ENCODE measurements around the gene ADD3.
"Not testable (repeated sequence)": the region's sequence is repeated elsewhere in the genome, so short reads cannot be mapped to it uniquely, and the experiment has no call there.

Gene ADD3

GRCh38 chr10:110036640-110037039 lies 28.9 kb downstream of the ADD3 start:
- no peak for FAIRE-seq

DNA sequence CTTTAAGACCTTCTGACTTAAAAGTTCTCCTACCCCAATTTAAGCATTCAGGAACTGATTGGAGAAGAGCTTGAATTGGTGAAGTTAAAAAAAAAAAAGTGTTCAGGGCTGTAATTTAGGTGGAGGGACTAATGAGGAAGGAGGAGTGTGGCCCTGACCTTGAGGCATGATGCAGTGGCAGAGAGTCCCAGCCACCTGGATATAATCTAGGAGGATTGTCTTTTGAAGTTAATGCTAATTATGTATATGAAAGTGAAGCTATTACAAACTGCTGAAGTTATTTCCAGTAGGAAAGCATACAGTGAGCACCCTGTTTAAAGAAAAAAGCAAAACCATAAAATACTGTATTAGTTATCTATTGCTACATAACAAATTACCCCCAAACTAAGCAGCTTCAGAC lies 31.5 kb downstream of the ADD3 start:
- FAIRE-seq: no peak

DNA sequence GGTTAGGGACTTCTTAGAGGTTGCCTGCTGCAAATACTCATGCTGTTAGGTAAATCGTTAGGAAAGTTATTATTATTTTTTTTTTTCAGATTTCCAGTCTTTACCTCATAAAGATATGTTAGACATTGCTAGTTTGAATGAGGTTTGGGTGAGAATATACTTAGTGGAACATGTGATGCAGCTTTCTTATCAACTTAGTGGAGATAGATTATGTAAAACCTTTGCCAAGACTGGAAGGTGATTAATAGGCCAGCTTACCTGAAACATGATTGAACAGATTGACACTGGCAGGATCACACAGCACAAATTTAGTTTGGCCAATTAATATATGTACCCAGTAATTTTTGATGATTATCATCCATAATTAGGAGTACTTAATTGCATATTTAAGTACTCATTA lies 32.3 kb downstream of the ADD3 start:
- FAIRE-seq: no peak

DNA sequence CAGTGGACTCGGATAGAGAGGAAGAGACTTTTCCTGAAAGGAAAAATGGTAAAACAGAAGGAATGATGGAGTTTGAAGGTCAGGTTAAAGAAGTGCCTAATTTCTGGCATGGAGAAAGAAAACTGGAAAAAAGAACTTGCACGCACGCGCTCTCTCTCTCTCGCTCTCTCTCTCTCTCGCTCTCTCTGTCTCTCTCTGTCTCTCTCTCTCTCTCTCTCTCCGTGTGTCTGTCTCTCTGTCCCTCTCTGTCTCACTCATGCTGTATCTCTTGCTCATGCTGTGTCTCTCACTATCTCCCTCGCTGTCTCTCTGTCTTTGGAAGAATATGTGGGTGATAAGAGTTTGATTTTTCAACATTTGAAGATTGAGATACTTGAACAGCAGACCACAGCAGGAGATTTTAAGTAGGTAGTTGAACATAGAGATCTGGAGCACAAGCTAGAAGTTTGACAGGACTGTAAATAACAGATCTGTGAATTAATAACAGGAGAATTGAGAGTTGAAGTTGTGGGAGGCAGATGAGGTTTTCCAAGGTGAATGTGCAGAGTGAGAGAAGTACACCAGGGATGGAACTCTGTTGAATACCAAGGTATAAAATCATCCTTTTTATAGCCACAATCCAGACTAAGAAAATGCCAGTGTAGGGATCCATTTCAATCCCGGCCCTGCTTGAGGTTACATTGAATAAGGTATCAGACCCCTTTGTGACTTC lies 33.1 kb downstream of the ADD3 start:
- FAIRE-seq: no peak

GRCh38 chr10:110041479-110041829 lies 33.7 kb downstream of the ADD3 start:
- FAIRE-seq: no peak

- no peak for FAIRE-seq
These were observed 34.4 kb downstream of the ADD3 start for GRCh38 chr10:110042181-110042580.

- FAIRE-seq: no peak
These were observed 35.1 kb downstream of the ADD3 start for GRCh38 chr10:110042891-110043290.

GRCh38 chr10:110044681-110045080 lies 36.9 kb downstream of the ADD3 start:
- FAIRE-seq: no peak

DNA sequence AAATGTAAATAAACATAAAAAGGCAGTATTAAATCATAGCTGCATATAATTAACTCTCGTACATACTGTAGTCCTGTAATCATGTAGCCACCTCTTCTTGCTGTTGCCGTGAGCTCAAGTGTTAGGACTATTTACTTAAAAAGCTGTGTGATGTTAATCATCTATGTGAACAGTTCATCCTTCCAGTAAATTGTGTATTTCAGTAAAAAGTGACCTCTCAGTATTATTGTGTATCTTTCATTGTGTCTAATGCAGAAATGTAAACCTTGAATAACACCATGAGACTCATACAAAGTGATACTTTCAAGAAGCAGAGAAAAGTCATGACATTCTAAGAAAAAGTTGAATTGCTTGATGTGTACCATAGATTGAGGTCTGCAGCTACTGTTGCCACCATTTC lies 38.0 kb downstream of the ADD3 start:
- no peak for FAIRE-seq

- not testable (repeated sequence) for FAIRE-seq
These were observed 40.4 kb downstream of the ADD3 start for GRCh38 chr10:110048145-110048544.

DNA sequence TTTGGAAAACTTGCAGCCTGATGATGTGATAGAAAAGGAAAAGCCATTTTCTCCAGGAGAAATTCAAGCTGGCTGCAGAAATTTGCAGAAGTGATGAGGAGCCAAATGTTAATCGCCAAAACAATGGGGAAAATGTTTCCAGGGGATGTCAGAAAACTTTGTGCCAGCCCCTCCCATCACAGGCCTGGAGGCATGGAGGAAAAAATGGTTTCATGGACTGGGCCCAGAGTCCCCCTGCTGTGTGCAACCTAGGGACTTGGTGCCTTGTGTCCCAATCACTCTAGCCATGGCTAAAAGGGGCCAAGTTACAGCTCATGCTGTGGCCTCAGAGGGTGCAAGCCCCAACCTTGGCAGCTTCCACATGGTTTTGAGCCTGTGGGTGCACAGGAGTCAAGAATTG lies 41.0 kb downstream of the ADD3 start:
- FAIRE-seq: no peak

GRCh38 chr10:110049889-110050591 lies 42.3 kb downstream of the ADD3 start:
- FAIRE-seq: not testable (repeated sequence)

DNA sequence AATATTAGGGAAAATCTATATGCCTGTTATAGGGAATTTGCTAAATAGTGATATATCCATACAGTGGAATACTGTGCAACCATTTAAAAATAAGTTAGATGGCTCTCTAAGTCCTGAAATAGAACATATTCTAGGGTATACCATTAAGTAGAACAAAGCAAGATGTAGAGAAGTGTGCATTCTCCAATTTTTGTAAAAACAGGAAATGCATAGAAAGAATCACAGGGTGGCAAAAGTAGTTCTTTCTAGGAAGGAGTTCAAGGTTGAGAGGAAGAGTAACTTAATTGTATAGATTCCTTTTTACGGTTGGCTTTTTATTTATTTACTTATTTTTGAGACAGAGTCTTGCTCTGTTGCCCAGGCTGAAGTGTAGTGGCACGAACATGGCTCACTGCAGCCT lies 43.7 kb downstream of the ADD3 start:
- no peak for FAIRE-seq

DNA sequence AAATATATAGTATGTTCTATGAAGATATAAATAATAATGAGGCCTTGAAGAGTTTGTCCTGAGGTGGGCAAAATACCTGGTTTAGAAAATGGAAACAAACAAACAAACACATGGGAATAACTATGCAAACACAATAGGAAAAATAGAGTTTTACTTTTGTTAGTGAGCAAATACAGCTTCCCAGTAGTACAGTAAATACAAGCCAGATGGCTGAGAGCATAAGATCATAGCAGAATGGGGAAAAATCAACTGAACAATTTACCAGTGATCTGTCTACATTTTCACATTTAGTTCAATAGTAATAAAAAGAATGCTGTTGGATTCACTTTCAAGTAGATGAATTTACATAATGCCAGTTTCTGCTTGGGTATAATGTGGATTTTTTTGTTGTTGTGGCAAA lies 45.1 kb downstream of the ADD3 start:
- no peak for FAIRE-seq

GRCh38 chr10:110056822-110057221 lies 49.0 kb downstream of the ADD3 start:
- no peak for FAIRE-seq

GRCh38 chr10:110057456-110057855 lies 49.7 kb downstream of the ADD3 start:
- FAIRE-seq: no peak

GRCh38 chr10:110058212-110058611 lies 50.4 kb downstream of the ADD3 start:
- no peak for FAIRE-seq

DNA sequence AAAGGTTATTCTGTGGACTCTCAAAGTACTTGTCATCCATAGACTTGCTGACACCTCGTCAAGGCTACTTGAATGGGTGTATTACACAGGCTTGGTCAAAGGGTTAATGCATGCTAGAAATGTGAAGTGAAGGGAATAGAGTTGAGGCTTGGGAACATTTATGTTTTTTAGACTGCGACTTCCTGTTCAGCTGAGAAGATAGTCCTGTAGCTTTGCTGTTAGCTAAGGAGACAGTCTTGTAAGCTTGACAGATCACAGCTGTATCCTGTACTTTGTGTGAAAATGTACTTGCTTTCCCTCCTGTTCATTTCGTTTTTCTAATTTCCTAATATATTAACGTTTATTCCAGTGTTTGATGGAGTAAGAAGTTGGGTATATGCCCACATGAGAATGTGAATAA lies 52.1 kb downstream of the ADD3 start:
- FAIRE-seq: no peak

GRCh38 chr10:110061687-110062086 lies 53.9 kb downstream of the ADD3 start:
- FAIRE-seq: no peak

DNA sequence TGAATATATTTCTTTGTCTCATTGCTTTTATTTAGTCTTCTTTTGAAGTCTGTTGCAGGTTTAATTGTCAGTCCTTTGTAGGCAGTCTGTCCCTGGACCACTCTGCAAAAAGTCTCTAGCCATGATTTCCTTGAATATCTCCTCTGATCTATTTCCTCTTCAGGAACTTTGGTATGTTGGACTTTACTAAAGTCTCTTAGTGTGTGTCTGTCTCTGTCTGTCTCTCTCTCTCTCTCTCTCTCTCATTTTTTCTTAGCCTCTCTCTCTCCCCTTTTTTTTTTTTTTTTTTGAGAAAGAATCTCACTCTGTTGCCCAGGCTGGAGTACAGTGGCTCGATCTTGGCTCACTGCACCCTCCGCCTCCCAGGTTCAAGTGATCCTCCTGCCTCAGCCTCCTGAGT lies 57.5 kb downstream of the ADD3 start:
- FAIRE-seq: no peak

DNA sequence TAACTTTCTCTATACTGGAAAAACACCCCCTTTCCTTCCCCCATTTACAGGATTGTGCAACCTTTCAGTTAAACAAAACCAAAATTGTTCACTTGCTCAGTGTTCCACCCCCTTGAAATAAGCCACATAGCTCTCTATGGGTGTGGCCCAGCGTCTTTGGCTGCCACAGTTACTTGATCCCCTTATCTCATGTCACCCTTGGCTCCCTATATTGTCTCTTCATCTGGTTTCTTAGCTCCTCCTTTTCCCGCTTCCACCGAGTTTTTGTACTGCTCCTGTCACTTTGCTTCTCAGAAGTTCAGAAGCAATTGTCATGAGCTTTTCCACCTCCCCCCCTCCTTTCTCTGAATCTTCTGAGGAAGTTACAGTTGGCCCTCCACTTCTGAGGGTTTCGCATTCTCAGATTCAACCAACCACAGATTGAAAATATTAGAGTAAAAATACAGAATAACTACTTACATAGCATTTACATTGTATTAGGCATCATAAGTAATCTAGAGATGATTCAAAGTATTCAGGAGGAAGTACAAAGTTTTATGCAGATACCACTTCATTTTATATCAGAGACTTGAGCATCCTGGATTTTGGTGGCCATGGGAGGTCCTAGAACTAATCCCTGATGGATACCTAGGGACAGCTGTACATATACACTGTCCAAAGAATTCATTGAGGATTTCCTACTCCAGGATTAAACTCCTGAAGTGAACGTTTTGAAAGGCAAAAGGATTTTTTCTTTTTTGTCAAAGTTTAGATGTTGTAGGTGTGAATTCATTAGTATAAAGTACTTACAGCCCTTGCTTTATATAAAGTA lies 60.4 kb downstream of the ADD3 start:
- FAIRE-seq: no peak

- no peak for FAIRE-seq
These were observed 61.0 kb downstream of the ADD3 start for GRCh38 chr10:110068780-110069179.

DNA sequence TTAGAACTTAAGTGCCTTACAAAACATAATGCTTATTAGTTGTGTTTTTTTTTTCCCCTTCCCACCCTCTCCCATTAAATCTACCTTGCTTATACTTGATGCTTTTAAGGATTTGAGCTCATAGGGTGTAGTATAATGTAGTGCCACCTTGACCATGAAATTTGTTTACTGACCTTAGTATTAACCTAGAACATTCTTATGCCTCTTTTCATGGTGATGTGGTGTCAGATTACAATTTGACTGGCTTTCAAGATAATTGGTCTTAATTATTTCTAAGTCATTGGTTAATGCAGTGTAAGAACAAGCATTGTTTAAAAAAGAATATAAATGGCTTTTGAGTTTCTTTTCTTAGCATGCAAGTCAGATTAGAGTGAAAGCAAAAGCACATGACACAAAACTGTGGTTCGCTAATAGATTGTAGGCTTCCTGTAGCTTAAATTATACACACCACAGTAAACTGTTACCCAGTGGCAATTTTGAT lies 61.8 kb downstream of the ADD3 start:
- no peak for FAIRE-seq

- no peak for FAIRE-seq
These were observed 66.1 kb downstream of the ADD3 start for GRCh38 chr10:110073896-110074295.

Measured in A204.1 (cell line).